ENCODE measurements around the gene ZNF439. TPM values are rescaled to one million over a fixed set of nuclear protein-coding genes. Genes with fewer than 3 reads are reported as not detected.
"Not testable (repeated sequence)": the region's sequence is repeated elsewhere in the genome, so short reads cannot be mapped to it uniquely, and the experiment has no call there.

The ZNF439 gene
- polyA plus RNA-seq, 1 donor, result 34.7 TPM

DNA sequence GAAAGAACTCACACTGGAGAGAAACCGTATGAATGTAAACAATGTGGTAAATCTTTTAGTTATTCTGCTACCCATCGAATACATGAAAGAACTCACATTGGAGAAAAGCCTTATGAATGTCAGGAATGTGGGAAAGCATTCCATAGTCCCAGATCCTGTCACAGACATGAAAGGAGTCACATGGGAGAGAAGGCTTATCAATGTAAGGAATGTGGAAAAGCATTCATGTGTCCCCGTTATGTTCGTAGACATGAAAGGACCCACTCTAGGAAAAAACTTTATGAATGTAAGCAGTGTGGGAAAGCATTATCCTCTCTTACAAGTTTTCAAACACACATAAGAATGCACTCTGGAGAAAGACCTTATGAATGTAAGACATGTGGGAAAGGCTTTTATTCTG is 19.2 kb downstream of the ZNF439 start:
- DNase-seq, result not testable (repeated sequence)

DNA sequence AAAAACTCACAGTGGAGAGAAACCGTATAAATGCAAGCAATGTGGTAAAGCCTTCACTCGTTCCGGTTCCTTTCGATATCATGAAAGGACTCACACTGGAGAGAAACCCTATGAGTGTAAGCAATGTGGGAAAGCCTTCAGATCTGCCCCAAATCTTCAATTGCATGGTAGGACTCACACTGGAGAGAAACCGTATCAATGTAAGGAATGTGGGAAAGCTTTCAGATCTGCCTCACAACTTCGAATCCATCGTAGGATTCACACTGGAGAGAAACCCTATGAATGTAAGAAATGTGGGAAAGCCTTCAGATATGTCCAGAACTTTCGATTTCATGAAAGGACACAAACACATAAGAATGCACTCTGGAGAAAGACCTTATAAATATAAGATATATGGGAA is 19.7 kb downstream of the ZNF439 start:
- DNase-seq, result no peak

DNA sequence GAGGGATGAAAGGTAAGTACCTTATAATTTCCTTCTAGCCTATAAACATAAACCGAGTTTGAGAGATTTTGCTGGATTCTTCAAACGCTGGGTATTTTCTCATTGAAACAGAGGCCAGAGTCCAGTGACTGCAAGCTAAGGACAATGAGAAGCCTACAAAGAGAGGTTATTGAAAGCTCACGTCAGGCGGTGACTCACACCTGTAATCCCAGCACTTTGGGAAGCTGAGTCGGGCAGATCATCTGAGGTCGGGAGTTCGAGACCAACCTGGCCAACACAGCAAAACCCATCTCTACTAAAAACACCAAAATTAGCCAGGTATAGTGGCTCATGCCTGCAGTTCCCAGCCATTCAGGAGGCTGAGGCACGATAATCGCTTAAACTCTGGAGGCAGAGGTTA is 24.1 kb downstream of the ZNF439 start:
- no peak for DNase-seq

DNA sequence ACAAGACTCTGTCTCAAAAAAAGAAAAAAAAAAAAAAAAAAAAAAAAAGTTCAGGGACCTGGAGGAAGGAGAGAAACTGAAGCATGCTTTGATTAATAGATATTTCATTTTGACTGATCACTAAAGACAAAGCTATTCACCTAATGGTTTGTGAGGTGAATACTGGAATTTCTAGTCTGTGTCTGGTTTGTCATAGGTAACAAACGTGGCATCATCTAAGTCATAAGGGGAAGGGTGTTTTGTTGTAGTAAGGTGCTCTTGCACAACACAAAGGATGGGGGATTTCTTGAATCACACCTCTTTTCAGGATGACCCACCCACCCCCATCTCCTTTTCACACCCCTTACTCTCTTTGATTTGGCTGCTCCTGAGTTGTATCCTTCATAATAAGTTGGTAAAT is 25.2 kb downstream of the ZNF439 start:
- no peak for DNase-seq

DNA sequence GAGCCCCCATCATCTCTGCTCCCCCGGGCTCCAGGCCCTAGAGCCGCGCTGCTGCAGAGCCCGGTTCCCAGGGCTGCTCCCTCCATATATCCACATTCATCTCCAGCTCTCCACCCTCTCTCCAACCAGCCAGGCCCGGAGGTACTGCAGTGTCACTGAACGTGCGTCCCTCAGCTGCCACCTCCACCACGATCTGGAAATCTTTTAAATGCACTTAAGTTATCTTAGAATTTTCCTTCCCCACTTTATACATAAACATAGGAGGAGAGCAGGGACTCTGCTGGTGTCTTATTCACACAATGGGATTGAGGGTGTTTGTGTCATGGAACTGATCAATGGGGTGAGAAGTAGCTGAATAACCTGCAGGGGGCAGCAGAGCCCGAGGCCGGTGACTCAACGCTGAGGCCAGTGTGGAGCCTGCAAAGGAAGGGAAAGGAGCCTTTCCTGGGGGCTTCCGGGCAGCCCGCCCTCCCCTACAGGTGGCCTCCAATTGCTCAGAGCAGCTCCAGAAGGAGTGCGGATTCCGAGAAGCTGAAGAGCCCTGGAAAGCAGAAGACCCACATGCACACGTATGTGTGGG is 31.3 kb downstream of the ZNF439 start:
- DNase-seq, result not testable (repeated sequence)

DNA sequence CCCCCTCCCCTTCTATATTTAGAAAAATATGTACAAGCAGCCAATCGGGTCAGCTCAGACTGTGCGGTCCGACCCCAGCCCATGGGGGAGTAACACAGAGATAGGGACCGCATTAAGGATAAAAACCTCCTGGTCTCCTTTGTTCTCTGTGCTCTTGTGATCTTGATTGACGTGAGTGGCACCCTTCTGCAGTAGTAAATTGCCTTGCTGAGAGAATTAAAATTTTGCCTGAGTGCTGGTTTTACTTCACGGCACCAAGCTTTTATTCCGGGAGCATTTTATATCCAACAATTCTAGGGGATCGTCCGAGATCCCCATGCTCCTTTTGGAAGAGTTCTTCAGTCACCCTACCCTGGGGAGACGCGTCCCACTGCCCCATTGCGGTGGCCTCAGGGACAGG is 32.1 kb downstream of the ZNF439 start:
- no peak for DNase-seq

DNA sequence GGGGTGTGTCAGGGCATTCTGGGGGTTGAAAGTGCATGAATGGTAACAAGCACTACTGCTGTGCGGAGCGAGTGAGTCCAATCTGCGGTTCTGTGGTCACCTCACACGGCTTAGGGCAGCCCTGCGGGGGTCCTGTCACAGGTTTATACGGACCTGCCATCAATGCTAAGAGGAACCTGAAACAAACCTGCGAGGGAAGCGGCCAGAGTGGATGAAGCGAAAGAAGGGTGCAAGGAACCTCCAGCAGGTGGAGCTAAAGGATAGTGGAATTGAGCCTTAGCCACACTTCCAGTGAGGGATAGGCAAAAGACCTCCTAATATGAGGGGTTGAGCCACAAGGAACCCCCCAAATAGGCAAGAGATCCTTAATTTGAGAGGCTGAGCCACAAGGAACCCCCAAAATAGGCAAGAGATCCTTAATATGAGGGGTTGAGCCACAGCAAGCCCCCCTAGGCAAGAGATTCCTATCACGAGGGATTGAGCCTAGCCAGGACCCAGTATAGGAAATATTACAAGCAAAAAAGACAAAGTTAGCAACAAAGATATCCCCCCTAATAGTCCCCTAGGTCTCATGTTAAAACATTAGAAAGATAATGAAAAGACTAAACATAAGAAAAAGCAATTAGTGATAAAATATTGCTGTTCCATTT is 32.8 kb downstream of the ZNF439 start:
- peak; percentile 77 for DNase-seq

DNA sequence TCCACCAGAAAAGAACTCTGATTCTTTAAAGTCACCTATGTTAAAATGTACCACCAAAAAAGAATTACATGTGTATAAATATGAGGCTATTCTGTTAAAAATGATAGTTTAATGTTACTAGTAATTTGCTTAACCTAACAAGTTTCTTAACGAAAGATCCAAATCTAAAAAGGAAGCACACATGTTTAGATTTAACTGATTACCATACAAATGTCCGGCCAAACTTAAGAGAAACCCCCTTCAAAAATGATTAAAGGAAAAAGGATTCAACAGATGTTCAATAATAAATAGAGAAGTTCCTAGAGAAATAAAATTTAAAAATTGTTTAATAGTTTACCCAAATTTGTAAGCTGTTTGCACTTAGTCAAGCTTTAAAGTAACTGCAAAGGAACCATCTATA is 34.1 kb downstream of the ZNF439 start:
- no peak for DNase-seq

DNA sequence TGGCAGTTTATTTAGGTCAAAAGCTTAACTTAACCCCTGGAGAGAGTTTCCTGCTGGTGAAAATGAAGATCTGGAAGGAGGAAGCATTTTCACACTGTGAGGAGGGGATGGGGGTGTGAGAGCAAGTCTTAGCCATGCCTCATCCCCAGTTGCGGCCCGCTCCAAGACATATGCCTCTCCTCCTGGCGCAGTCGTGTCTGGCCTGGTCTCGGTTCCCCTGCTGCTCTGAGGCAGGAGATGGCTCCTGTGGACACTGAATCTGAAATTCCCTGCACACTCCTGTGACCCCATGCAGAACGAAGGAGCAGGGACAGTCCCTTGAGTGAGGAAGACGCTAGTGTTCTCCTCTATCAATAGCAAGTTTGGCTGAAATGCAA is 38.7 kb downstream of the ZNF439 start:
- DNase-seq, result no peak

DNA sequence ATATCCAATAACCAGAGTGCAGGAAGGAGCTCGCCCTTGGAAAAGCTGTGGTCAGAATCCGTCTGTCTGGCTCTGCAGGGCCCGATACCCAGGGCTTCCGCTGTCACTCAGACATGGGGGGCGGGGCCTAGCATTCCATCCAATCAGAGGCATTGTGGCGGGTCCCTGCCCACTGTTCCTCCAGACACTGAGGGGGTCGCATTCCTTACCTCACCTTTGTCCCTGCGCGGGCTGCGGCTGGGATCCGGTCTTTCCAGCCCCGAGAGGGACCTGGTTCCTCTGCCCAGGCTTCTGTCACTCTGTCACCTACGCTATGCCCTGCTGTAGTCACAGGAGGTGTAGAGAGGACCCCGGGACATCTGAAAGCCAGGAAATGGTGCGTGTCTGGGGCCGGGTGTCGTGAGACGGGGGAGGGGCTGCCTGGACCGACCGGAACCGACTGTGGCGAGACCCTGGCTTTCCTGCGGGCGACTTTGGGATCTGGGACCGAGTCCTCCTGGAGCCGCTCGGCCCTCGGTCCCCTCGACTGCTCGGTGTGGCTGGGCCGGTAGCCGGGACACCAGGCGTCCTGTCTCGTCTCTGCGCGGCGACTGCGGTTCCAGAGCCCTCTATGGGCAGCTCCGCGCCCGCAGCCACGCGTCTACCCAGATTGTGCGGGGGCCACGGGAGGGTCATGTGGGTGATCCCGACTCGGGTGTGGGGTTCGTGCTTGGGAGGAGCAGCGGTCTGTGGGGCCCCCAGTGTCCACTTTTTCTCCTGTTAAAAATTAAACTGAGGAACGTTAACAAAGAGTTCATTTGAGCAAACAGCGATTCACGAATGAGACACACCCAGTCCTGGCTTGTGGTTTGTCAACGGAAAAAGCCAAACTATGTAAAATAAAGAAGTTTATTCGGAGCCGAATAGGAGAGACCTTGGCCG is 39.3 kb downstream of the ZNF439 start, which contains the start of gene ZNF69:
Gene ZNF69, plus strand, starts transcription at position 172 of the 921 bp plus-strand sequence. Its CDS starts 142 bp downstream, at position 314.
- peak; percentile 93 for DNase-seq

DNA sequence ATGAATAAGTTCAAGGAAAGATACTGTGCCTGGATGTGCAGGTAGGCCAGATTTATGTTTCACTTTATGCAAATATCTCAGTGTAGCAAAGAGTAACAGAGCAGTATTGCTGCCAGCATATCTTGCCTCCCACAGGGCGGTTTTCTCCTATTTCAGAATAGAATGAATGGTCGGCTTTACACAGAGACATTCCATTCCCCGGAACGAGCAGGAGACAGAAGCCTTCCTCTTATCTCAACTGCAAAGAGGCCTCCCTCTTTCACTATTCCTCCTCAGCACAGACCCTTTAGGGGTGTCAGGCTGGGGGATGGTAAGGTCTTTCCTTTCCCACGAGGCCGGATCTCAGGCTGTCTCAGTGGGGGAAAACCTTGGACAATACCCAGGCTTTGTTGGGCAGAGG is 41.4 kb downstream of the ZNF439 start:
- not testable (repeated sequence) for DNase-seq

DNA sequence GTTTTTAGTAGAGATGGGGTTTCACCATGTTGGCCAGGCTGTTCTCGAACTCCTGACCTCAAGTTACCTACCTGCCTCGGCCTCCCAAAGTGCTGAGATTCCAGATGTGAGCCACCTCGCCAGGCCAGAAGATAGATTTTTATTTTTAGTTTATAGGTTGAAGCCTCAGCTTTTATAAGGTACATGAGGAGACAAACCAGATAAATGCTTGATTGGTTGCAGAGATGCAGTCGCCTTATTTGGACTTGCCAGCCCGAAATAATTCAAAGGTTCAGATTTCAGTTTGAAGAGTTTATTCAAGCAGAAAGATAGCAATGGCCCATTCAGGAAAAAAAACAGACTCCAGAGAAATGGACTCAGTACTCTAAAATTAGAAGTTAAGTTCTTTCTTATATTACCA is 42.1 kb downstream of the ZNF439 start:
- DNase-seq, result no peak

DNA sequence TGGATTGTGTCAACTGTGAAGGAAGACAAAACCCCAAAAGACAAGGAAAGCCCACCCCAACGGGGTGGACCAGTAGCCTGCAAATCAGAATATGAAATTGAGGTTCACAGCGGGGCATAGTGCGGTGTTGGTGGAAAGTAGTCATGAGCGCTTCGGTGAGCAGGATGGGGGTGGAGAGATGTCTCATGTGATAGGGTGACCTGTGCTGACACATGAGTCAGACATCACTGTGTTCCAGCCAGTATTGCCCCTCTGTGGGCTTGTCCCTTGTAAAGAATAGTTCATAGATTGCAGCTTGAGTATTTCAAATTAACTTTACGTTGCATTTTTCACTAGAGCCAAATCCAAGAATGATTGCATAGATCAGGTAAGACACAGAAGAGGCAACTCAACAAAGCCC is 46.3 kb downstream of the ZNF439 start:
- no peak for DNase-seq

DNA sequence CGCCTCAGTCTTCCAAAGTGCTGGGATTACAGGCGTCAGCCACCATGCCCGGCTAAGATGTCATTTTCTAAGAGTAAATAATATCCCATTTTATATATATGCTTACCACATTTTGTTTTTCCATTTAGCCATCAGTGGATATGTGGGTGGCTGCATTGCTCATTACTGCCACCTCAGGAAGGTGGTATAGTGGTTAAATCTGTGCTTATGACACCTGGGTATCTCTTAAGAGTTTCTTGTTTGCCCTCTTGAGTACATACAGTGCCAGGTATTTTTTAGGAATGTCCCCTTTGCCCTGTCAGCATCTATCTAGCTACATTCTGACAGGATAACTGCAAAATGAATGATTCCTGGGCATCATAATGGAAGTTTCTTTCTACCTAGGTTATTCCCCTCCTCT is 53.7 kb downstream of the ZNF439 start:
- no peak for DNase-seq

DNA sequence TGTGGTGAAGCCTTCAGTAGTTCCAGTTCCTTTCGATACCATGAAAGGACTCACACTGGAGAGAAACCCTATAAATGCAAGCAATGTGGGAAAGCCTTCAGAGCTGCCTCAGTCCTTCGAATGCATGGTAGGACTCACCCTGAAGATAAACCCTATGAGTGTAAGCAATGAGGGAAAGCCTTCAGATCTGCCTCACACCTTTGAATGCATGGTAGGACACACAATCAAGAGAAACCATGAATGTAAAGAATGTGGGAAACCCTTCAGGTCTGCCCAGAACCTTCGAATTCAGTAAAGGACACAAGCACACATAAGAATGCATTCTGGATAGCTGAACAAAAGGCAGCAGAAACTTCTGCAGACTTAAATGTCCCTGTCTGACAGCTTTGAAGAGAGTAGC is 57.4 kb downstream of the ZNF439 start:
- DNase-seq, result no peak

DNA sequence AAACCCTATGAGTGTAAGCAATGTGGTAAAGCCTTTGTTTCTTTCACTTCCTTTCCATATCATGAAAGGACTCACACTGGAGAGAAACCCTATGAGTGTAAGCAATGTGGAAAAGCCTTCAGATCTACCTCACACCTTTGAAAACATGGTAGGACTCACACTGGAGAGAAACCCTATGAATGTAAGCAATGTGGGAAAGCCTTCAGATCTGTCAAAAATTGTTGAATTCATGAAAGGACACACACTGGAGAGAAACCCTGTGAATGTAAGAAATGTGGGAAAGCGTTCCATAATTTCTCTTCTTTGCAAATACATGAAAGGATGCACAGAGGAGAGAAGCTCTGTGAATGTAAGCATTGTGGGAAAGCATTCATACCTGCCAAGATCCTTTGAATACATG is 63.4 kb downstream of the ZNF439 start:
- DNase-seq, result not testable (repeated sequence)

DNA sequence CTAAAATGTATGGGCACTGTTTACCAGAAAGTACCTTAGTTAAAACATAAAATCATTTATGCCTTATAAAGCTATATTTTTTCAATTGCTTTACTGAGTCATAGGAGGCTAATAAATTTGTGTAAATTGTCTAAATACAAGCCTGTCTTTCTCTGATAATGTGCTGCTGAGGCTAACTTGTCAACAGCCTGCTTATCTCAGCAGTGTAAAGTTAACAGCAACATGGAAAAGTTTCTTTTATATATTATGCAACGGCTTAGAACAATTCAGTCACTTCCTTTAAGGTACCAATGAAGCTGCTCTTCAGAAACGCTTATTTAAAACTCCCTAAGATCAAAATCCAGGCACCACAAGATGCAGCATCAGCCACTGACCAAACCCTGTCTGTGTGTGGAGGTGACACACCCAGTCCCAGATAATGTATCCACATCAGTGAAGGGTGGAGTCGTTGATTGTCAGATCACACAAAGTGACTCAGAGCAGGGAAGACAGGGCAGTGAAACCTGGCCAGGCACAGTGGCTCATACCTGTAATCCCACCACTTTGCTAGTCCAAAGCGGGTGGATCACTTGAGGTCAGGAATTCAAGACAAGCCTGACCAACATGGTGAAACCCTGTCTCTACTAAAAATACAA is 66.0 kb downstream of the ZNF439 start:
- DNase-seq, result not testable (repeated sequence)

Other genes with a start within 250 kb of the ZNF439 start
- gene ZNF823, start 109.8 kb upstream of the ZNF439 start, polyA plus RNA-seq (ENCODE audit: insufficient read length), result 13.4 TPM
- 18.3 TPM for gene ZNF441, start 81.7 kb upstream of the ZNF439 start, polyA plus RNA-seq (ENCODE audit: insufficient read length)
- 7.4 TPM for gene ZNF491, start 50.2 kb upstream of the ZNF439 start, polyA plus RNA-seq (ENCODE audit: insufficient read length)
- gene ZNF440, start 34.5 kb upstream of the ZNF439 start, polyA plus RNA-seq (ENCODE audit: insufficient read length), result 28.8 TPM
- 32.2 TPM for gene ZNF69, start 39.1 kb downstream of the ZNF439 start, polyA plus RNA-seq (ENCODE audit: insufficient read length)
- gene ZNF700, start 76.4 kb downstream of the ZNF439 start, polyA plus RNA-seq (ENCODE audit: insufficient read length), result 29.6 TPM
- 13.4 TPM for gene ZNF763, start 116.3 kb downstream of the ZNF439 start, polyA plus RNA-seq (ENCODE audit: insufficient read length)
- gene ZNF433, start 187.0 kb downstream of the ZNF439 start, polyA plus RNA-seq (ENCODE audit: insufficient read length), result 23.1 TPM
- gene ZNF878, start 204.2 kb downstream of the ZNF439 start, polyA plus RNA-seq (ENCODE audit: insufficient read length), result 2.8 TPM
- 34.0 TPM for gene ZNF844, start 216.0 kb downstream of the ZNF439 start, polyA plus RNA-seq (ENCODE audit: insufficient read length)